Transverse colon (tissue), 4 donors: ENCODE measurements around the gene REEP6.

Experiments
- CTCF ChIP-seq, 5 experiments: fragments of 200-600 bp in 3 of 5; fragments of 450-650 bp in 2 of 5; sonication (generic) in 3 of 5; IDR thresholded peaks; 1 replicate in 2 of 5; 2 replicates in 3 of 5; pipeline ENCODE4 v1.5.1; 2016 to 2017; ENCODE audit warnings: antibody characterized with exemption in 5 of 5, inconsistent platforms in 3 of 5, mild to moderate bottlenecking in 2 of 5, moderate library complexity in 1 of 5
- POLR2A ChIP-seq: fragments of 450-650 bp; IDR thresholded peaks from one replicate; pipeline ENCODE4 v1.6.1; 2016; ENCODE audit warnings: antibody characterized with exemption, mild to moderate bottlenecking, moderate library complexity
- POLR2AphosphoS5 ChIP-seq, 3 donors: sonication (generic); formaldehyde crosslinking; IDR thresholded peaks; one replicate each; pipeline ENCODE4 v1.6.1; 2016; ENCODE audit warnings: antibody characterized with exemption in 3 of 3

DNA sequence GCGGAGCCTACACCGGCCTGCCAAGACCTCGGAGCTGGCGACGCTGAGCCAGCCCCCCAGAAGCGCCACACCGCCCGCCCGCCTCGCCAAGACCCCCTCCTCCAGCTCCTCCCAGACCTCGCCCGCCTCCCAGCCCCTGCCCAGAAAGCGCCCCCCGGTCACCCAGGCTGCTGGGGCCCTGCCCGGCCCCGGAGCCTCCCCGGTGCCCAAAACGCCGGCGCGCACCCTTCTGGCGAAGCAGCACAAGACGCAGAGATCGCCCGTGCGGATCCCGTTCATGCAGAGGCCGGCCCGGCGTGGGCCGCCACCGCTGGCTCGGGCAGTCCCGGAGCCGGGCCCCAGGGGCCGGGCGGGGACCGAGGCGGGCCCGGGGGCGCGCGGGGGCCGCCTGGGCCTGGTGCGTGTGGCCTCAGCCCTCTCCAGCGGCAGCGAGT lies 22.1 kb upstream of the REEP6 start:
- no peak for TF ChIP-seq CTCF (IDR thresholded peaks at IDR 0.05)
- TF ChIP-seq POLR2AphosphoS5 (IDR thresholded peaks at IDR 0.05), result no peak
- no peak for TF ChIP-seq POLR2A
